Esophagus squamous epithelium (tissue), 5 donors: ENCODE measurements around the gene SPATA13. TPM values are rescaled to one million over a fixed set of nuclear protein-coding genes. Genes with fewer than 3 reads are reported as not detected.

Experiments
- DNase-seq: peaks from one replicate; lab custom pipeline; 2025; lab: John Stamatoyannopoulos, UW
- H3K27ac ChIP-seq, 4 donors: fragments of 200-600 bp; sonication (generic); one replicate each; pipeline ENCODE4 v1.5.1; 2016 to 2019; ENCODE audit warnings: mild to moderate bottlenecking in 1 of 4
- H3K27me3 ChIP-seq, 4 donors: fragments of 200-600 bp; sonication (generic); 1 replicate in 3 of 4; 2 replicates in 1 of 4; pipeline versions ENCODE4 v1.5.1 to v1.6.0; 2017 to 2021; ENCODE audit warnings: antibody characterized with exemption in 1 of 4
- H3K36me3 ChIP-seq, 3 donors: fragments of 200-600 bp; sonication (generic); one replicate each; pipeline ENCODE4 v1.5.1; 2016 to 2019
- H3K4me1 ChIP-seq, 3 donors: fragments of 200-600 bp; sonication (generic); one replicate each; pipeline ENCODE4 v1.5.1; 2017 to 2019
- H3K4me3 ChIP-seq, 4 donors: fragments of 200-600 bp; sonication (generic); 1 replicate in 3 of 4; 2 replicates in 1 of 4; pipeline ENCODE4 v1.5.1; 2016 to 2019; ENCODE audit warnings: mild to moderate bottlenecking in 2 of 4, moderate library complexity in 1 of 4
- H3K9me3 ChIP-seq, 3 donors: fragments of 200-600 bp; sonication (generic); one replicate each; pipeline ENCODE4 v1.5.1; 2016 to 2019
- CTCF ChIP-seq, 6 experiments: fragments of 450-650 bp in 4 of 6; fragments of 200-600 bp in 2 of 6; sonication (generic) in 2 of 6; IDR thresholded peaks; one replicate each; pipeline ENCODE4 v1.5.1; 2016 to 2019; ENCODE audit warnings: antibody characterized with exemption in 6 of 6, mild to moderate bottlenecking in 4 of 6, moderate library complexity in 4 of 6
- POLR2A ChIP-seq, 4 donors: fragments of 450-650 bp; IDR thresholded peaks; one replicate each; pipeline ENCODE4 v1.6.1; 2017; ENCODE audit warnings: antibody characterized with exemption in 4 of 4, mild to moderate bottlenecking in 4 of 4, moderate library complexity in 3 of 4
- WGBS, 2 donors: methylation state at CpG; one replicate each; pipeline ENCODE4 v1.1.5; 2018; 5-methylcytosine and 5-hydroxymethylcytosine counted together
- intact Hi-C: fragments of 100-400 bp; cut with DNase I; formaldehyde crosslinking; loops from one replicate; pipeline ENCODE4 v1.15.0; 2022
- total RNA-seq, 4 donors: library from RNA; depleted of rRNA; stranded (reverse); fragments of >200 nt; gene quantifications; one replicate each; pipeline ENCODE4 v1.1.0, GENCODE V29; 2016
- donor health status: DM: yes; HTN: yes; CAD: no.

SPATA13 gene
- total RNA-seq, 4 donors from 2014 or later, result 5.0 to 16.6 (median 9.7) TPM

GRCh38 chr13:24299488-24300114, 139.1 kb downstream of the SPATA13 start:
- 86 to 93% methylated on average over 16 of the region's 16 CpGs for WGBS, 2 donors
- Histone ChIP-seq H3K36me3 (peaks cover 0 to 82% (median 5%) of the 10 kb centered on the region in 3 donors), H3K9me3 (no peaks in the 10 kb centered on the region), H3K4me3 (no peak overlapping the region), H3K4me1 (no peaks in the 10 kb centered on the region), H3K27me3 (no peaks in the 10 kb centered on the region), H3K27ac (no peak overlapping the region)
- DNase-seq, result no peak
- intact Hi-C loops, result no loop called here
- no peak for TF ChIP-seq CTCF (IDR thresholded peaks at IDR 0.05)
- no peak for TF ChIP-seq POLR2A (IDR thresholded peaks at IDR 0.05)

- Histone ChIP-seq H3K4me1 (no peaks in the 10 kb centered on the region), H3K4me3 (no peak overlapping the region), H3K36me3 (peaks cover 0 to 64% (median 5%) of the 10 kb centered on the region in 3 donors), H3K9me3 (no peaks in the 10 kb centered on the region), H3K27ac (no peak overlapping the region), H3K27me3 (no peaks in the 10 kb centered on the region)
- DNase-seq, result no peak
- TF ChIP-seq CTCF (IDR thresholded peaks at IDR 0.05) (no peak), POLR2A (IDR thresholded peaks at IDR 0.05) (no peak)
- 77 to 93% methylated on average over 12 of the region's 12 CpGs for WGBS, 2 donors
- intact Hi-C loops, result no loop called here
Measured at GRCh38 chr13:24301434-24301833, 140.9 kb downstream of the SPATA13 start.

GRCh38 chr13:24301911-24302310, 141.4 kb downstream of the SPATA13 start:
- Histone ChIP-seq H3K27ac (no peak overlapping the region), H3K36me3 (peaks cover 0 to 59% (median 5%) of the 10 kb centered on the region in 3 donors), H3K4me3 (no peak overlapping the region), H3K27me3 (no peaks in the 10 kb centered on the region), H3K9me3 (no peaks in the 10 kb centered on the region), H3K4me1 (no peaks in the 10 kb centered on the region)
- DNase-seq, result no peak
- WGBS, 2 donors, result 77 to 93% methylated on average over 5 to 7 of the region's 7 CpGs
- TF ChIP-seq CTCF (IDR thresholded peaks at IDR 0.05), result no peak
- no peak for TF ChIP-seq POLR2A (IDR thresholded peaks at IDR 0.05)
- intact Hi-C loops, result no loop called here

- no peaks in the 10 kb centered on the region for H3K4me1 ChIP-seq
- H3K27ac ChIP-seq, result no peak overlapping the region
- no peak for TF ChIP-seq CTCF (IDR thresholded peaks at IDR 0.05)
- TF ChIP-seq POLR2A (IDR thresholded peaks at IDR 0.05), result no peak
- H3K36me3 ChIP-seq, result peaks cover 0 to 32% (median 0%) of the 10 kb centered on the region in 3 donors
- DNase-seq, result no peak
- intact Hi-C loops, result no loop called here
- no peaks in the 10 kb centered on the region for H3K9me3 ChIP-seq
- no peaks in the 10 kb centered on the region for H3K27me3 ChIP-seq
- H3K4me3 ChIP-seq, result no peak overlapping the region
- WGBS, 2 donors, result 70 to 72% methylated on average over 4 to 5 of the region's 5 CpGs
Measured at GRCh38 chr13:24304620-24305019, 144.1 kb downstream of the SPATA13 start.

- H3K36me3 ChIP-seq, result peaks cover 0 to 16% (median 0%) of the 10 kb centered on the region in 3 donors
- no peak for DNase-seq
- H3K27ac ChIP-seq, result no peak overlapping the region
- no peak for TF ChIP-seq CTCF (IDR thresholded peaks at IDR 0.05)
- no peak for TF ChIP-seq POLR2A (IDR thresholded peaks at IDR 0.05)
- 71 to 75% methylated on average over 1 of the region's 1 CpG for WGBS, 2 donors
- no peaks in the 10 kb centered on the region for H3K27me3 ChIP-seq
- intact Hi-C loops, result no loop called here
- no peaks in the 10 kb centered on the region for H3K4me1 ChIP-seq
- H3K4me3 ChIP-seq, result no peak overlapping the region
- no peaks in the 10 kb centered on the region for H3K9me3 ChIP-seq
Measured at GRCh38 chr13:24306632-24307031, 146.1 kb downstream of the SPATA13 start.
